ENCODE results near the gene MRM2.

DNA sequence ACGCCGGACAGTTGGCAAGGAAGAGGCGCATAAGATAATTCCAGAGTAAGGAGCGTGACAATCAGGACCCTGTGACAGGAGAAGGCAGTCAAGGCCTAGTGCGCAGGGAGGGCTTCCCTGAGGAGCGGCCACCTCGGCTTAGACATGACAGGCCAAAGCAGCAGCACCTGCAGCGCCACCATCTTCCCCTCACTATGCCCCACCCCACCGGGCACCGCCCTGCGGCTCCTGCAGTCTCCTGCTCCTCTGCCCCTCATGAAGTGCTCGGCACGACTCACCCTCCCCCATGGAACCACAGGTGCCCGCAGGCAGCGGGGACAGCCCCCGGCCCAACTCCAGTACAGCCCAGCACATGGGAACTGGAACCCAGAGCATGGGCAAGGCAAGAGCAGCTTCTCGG lies 21.1 kb downstream of the MRM2 start:
- no peak for TF ChIP-seq POLR2A (IDR thresholded peaks at IDR 0.05)
- TF ChIP-seq, protein P1, sequence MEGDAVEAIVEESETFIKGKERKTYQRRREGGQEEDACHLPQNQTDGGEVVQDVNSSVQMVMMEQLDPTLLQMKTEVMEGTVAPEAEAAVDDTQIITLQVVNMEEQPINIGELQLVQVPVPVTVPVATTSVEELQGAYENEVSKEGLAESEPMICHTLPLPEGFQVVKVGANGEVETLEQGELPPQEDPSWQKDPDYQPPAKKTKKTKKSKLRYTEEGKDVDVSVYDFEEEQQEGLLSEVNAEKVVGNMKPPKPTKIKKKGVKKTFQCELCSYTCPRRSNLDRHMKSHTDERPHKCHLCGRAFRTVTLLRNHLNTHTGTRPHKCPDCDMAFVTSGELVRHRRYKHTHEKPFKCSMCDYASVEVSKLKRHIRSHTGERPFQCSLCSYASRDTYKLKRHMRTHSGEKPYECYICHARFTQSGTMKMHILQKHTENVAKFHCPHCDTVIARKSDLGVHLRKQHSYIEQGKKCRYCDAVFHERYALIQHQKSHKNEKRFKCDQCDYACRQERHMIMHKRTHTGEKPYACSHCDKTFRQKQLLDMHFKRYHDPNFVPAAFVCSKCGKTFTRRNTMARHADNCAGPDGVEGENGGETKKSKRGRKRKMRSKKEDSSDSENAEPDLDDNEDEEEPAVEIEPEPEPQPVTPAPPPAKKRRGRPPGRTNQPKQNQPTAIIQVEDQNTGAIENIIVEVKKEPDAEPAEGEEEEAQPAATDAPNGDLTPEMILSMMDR (IDR thresholded peaks at IDR 0.05): no peak

All from Peyer's patch (tissue), 4 donors.